ENCODE measurements around the gene ZBTB42. TPM values are rescaled to one million over a fixed set of nuclear protein-coding genes. Genes with fewer than 3 reads are reported as not detected.

Gene ZBTB42
- total and polyA plus RNA-seq, 2 donors (not counting 1 experiment from before 2014, with no cell fraction given): 1.6 to 8.3 TPM

- Histone ChIP-seq H3K9ac (ENCODE audit: low read length) (no peak overlapping the region), H3K79me2 (ENCODE audit: control insufficient read depth, insufficient read depth, low read length) (peaks cover 14% of the 10 kb centered on the region), H3K27ac (ENCODE audit: low read length in 2 of 2) (peak overlapping the region in 1 of 2 donors; percentile 39), H3K4me1 (ENCODE audit: control insufficient read depth in 2 of 2, insufficient read depth in 2 of 2, low read length in 2 of 2) (peaks cover 32 to 58% of the 10 kb centered on the region in 2 donors), H4K20me1 (ENCODE audit: control insufficient read depth, insufficient read depth, low read length, poor library complexity, severe bottlenecking) (peaks cover 28% of the 10 kb centered on the region), H2AFZ (ENCODE audit: insufficient read depth, low read depth, low read length, poor library complexity, severe bottlenecking) (no peak overlapping the region), H3K9me3 (ENCODE audit: control extremely low read depth in 1 of 3, control insufficient read depth in 2 of 3, insufficient read depth in 1 of 3, low read length in 2 of 3) (no peaks in the 10 kb centered on the region), H3K27me3 (replicated peaks in 1 of 4; ENCODE audit: control extremely low read depth in 1 of 4, control insufficient read depth in 3 of 4, insufficient read depth in 4 of 4, low read length in 3 of 4) (no peaks in the 10 kb centered on the region), H3K4me2 (replicated peaks; ENCODE audit: low read depth, low read length, poor library complexity, severe bottlenecking) (no peak overlapping the region), H3K4me3 (ENCODE audit: control extremely low read depth in 1 of 5, extremely low read depth in 1 of 5, insufficient read depth in 1 of 5, low read depth in 2 of 5, low read length in 4 of 5) (no peak overlapping the region), H3K36me3 (replicated peaks in 1 of 2; ENCODE audit: control extremely low read depth in 1 of 2, control insufficient read depth in 1 of 2, extremely low read depth in 1 of 2, insufficient read depth in 2 of 2, low read length in 1 of 2) (no peaks in the 10 kb centered on the region)
- DNase-seq: peak; percentile 30
- ChIA-PET POLR2A (interaction anchor here (0.6 kb wide), 1 partner anchor 46 kb away, joined by 3 read pairs; the partner anchor contains the start of gene SIVA1), CTCF (interaction anchor here (1.4 kb wide), 1 partner anchor 30 kb away, joined by 4 read pairs; no protein-coding TSS in a partner anchor)
- H3K27ac Mint-ChIP-seq: peak overlapping the region; percentile 86
- H3K4me3 Mint-ChIP-seq: peak overlapping the region; percentile 81
- H3K27me3 Mint-ChIP-seq: no peaks in the 10 kb centered on the region
- ATAC-seq (ENCODE audit: low read depth): no peak
- peaks cover 49% of the 10 kb centered on the region for H3K4me1 Mint-ChIP-seq
- intact Hi-C loops (cut with micrococcal nuclease): no loop called here
- no peak for TF ChIP-seq EZH2 (IDR thresholded peaks at IDR 0.05; ENCODE audit: borderline replicate concordance, insufficient read depth, low read depth, low read length, poor library complexity, severe bottlenecking)
- TF ChIP-seq, protein P1, sequence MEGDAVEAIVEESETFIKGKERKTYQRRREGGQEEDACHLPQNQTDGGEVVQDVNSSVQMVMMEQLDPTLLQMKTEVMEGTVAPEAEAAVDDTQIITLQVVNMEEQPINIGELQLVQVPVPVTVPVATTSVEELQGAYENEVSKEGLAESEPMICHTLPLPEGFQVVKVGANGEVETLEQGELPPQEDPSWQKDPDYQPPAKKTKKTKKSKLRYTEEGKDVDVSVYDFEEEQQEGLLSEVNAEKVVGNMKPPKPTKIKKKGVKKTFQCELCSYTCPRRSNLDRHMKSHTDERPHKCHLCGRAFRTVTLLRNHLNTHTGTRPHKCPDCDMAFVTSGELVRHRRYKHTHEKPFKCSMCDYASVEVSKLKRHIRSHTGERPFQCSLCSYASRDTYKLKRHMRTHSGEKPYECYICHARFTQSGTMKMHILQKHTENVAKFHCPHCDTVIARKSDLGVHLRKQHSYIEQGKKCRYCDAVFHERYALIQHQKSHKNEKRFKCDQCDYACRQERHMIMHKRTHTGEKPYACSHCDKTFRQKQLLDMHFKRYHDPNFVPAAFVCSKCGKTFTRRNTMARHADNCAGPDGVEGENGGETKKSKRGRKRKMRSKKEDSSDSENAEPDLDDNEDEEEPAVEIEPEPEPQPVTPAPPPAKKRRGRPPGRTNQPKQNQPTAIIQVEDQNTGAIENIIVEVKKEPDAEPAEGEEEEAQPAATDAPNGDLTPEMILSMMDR (IDR thresholded peaks at IDR 0.05): no peak
- H3K9me3 Mint-ChIP-seq (ENCODE audit: insufficient read depth): no peaks in the 10 kb centered on the region
- WGBS (ENCODE audit: insufficient coverage): 91% methylated on average over 13 of the region's 16 CpGs
Observed at GRCh38 chr14:104798300-104799243, 2.3 kb upstream of the ZBTB42 start.
